RWPE2 (cell line): Measurements from ENCODE around the gene PLPP4.
"Not testable (repeated sequence)": the region's sequence is repeated elsewhere in the genome, so short reads cannot be mapped to it uniquely, and the experiment has no call there.

Experiments used
- ATAC-seq: fragments of 200-7000 bp; cut with Tn5 transposase; 3 replicates; pipeline ENCODE4 v1.9.1; 2021; ENCODE audit warnings: low read depth
- DNase-seq: peaks from one replicate; pipeline ENCODE4 v3.0.0-alpha.2; 2020; ENCODE audit warnings: low spot score
- H3K27ac ChIP-seq: fragments of 450-650 bp; 2 replicates; pipeline ENCODE4 v1.5.1; 2017; ENCODE audit warnings: mild to moderate bottlenecking; ENCODE audit not compliant: poor library complexity, severe bottlenecking
- H3K27me3 ChIP-seq: fragments of 250-450 bp; sonication (Bioruptor Pico); 2 replicates; pipeline ENCODE4 v1.5.1; 2021; ENCODE audit warnings: mild to moderate bottlenecking, moderate library complexity; ENCODE audit not compliant: insufficient read depth, poor library complexity, severe bottlenecking
- H3K36me3 ChIP-seq: fragments of 250-450 bp; sonication (Bioruptor Pico); 2 replicates; pipeline ENCODE4 v1.5.1; 2020; ENCODE audit warnings: low read depth, mild to moderate bottlenecking, moderate library complexity
- H3K4me1 ChIP-seq: fragments of 250-450 bp; sonication (Bioruptor Pico); 2 replicates; pipeline ENCODE4 v1.5.1; 2021; ENCODE audit warnings: mild to moderate bottlenecking, moderate library complexity; ENCODE audit not compliant: insufficient read depth, poor library complexity, severe bottlenecking
- H3K4me3 ChIP-seq: fragments of 250-450 bp; sonication (Bioruptor Pico); 2 replicates; pipeline ENCODE4 v1.5.1; 2021; ENCODE audit warnings: mild to moderate bottlenecking, moderate library complexity; ENCODE audit not compliant: severe bottlenecking
- H3K9me3 ChIP-seq: fragments of 250-450 bp; sonication (Bioruptor Pico); 2 replicates; pipeline ENCODE4 v1.5.1; 2021; ENCODE audit warnings: mild to moderate bottlenecking, moderate library complexity; ENCODE audit not compliant: severe bottlenecking
- TF ChIP-seq, protein P1 (sequence below): fragments of 450-650 bp; IDR thresholded peaks from one replicate; pipeline ENCODE4 v1.5.1; 2017; ENCODE audit warnings: mild to moderate bottlenecking, moderate library complexity; ENCODE audit not compliant: poor library complexity, severe bottlenecking

PLPP4 gene

DNA sequence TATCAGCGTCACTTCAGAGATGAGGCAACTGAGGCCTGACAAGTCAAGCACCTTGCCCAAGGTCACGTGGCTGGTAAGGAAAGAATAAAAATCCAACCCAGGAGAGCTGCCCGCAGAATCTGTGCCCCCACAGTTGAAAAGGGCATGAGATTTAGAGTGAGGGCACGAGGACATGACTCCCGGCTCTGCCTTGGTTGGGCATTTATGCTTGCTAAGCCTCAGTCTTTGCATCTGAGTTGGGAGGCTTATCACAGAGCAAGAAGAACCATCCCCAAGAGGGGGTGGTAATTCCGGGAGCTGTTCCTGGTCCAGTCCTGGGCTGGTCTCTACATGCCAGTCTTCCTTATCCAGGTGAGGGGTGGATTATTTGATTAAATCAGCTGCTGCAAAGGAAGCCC lies 37.3 kb downstream of the PLPP4 start:
- Histone ChIP-seq H3K4me1 (no peaks in the 10 kb centered on the region), H3K9me3 (no peaks in the 10 kb centered on the region), H3K4me3 (no peak overlapping the region), H3K27me3 (no peaks in the 10 kb centered on the region), H3K27ac (no peak overlapping the region), H3K36me3 (no peaks in the 10 kb centered on the region)
- TF ChIP-seq, protein P1, sequence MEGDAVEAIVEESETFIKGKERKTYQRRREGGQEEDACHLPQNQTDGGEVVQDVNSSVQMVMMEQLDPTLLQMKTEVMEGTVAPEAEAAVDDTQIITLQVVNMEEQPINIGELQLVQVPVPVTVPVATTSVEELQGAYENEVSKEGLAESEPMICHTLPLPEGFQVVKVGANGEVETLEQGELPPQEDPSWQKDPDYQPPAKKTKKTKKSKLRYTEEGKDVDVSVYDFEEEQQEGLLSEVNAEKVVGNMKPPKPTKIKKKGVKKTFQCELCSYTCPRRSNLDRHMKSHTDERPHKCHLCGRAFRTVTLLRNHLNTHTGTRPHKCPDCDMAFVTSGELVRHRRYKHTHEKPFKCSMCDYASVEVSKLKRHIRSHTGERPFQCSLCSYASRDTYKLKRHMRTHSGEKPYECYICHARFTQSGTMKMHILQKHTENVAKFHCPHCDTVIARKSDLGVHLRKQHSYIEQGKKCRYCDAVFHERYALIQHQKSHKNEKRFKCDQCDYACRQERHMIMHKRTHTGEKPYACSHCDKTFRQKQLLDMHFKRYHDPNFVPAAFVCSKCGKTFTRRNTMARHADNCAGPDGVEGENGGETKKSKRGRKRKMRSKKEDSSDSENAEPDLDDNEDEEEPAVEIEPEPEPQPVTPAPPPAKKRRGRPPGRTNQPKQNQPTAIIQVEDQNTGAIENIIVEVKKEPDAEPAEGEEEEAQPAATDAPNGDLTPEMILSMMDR: no peak
- DNase-seq (no peak), ATAC-seq (no peak)

DNA sequence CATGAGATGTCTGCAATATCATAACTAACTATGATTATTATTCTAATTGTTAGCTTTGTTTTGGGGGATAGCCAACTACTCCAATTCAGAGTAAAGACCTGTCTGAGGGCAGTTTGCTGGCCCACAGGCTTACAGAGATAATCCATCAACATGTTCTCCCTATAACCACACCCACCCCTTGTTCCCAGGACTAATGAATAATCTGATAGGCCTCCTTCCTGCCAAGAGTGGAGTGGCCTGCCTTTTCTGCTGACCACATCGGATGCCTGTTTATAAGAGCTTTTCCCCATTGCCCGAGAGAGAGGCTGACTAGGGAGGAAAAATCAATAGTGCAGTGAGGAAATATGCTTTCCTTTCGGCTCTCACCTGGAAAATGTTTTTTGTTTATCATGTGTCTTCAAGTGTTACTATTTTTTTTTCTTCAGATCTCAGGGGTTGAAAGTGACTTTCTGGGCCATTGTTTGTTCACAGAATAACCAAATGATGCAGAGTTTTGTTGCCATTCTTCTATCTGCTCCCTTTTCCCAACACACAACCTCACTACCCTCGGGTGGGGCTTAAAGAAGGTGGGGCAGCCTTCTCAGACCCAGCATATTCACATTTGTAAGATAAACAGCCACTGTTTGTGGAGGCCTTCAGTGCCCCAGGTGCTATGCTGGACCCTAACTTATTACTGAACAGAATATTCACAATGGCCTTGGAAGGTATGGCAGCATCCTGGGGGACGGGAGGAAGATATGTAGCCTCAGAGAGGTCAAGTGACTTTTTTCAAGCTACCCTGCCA lies 38.4 kb downstream of the PLPP4 start:
- Histone ChIP-seq H3K4me1 (no peaks in the 10 kb centered on the region), H3K9me3 (no peaks in the 10 kb centered on the region), H3K27ac (no peak overlapping the region), H3K4me3 (no peak overlapping the region), H3K36me3 (no peaks in the 10 kb centered on the region), H3K27me3 (no peaks in the 10 kb centered on the region)
- DNase-seq (no peak), ATAC-seq (no peak)
- TF ChIP-seq, protein P1: no peak

DNA sequence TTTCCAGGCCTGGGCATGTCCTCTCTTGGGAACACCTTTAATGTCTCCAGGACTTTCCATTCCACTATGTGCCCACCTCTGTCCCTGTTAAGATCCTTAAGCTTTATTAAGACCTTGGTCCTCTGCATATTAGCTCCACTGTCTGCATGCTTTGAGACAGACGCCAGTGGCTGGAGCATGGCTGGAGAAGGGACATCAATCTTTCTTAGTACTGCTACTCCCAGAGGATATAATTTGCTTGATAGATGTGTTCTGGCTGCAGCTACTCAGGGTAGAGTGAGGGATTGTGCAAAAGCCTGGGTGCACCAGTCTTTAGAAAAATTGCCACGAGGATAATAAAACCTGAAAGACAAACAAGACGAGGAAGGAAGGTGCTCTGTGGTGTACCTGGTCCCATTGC lies 42.9 kb downstream of the PLPP4 start:
- peaks cover 6% of the 10 kb centered on the region; the same call in 1 of the 2 replicates for H3K36me3 ChIP-seq
- H3K9me3 ChIP-seq: no peaks in the 10 kb centered on the region
- H3K27ac ChIP-seq: no peak overlapping the region
- no peak overlapping the region for H3K4me3 ChIP-seq
- peaks cover 15% of the 10 kb centered on the region for H3K4me1 ChIP-seq
- DNase-seq (no peak), ATAC-seq (no peak)
- TF ChIP-seq, protein P1: no peak
- no peaks in the 10 kb centered on the region for H3K27me3 ChIP-seq

DNA sequence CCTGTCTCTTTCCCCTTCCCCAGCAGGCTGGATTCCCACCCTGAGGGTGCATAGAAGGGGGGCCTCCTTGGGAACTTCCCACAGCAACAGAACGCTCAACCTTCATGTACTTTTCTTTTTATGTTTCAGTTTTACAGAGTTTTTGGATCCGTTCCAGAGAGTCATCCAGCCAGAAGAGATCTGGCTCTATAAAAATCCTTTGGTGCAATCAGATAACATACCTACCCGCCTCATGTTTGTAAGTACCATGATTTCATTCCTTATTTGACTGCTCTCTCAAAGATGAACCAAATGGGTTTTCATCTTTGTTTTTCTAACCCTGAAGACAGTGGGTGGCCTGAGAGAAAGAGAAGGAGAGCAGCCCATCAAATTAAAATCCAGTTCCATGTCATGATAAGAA lies 46.7 kb downstream of the PLPP4 start:
- H3K4me3 ChIP-seq: no peak overlapping the region
- H3K27ac ChIP-seq: peak overlapping the region; percentile 79
- DNase-seq (no peak), ATAC-seq (no peak)
- H3K4me1 ChIP-seq: peaks cover 52% of the 10 kb centered on the region
- no peaks in the 10 kb centered on the region for H3K9me3 ChIP-seq
- no peaks in the 10 kb centered on the region for H3K27me3 ChIP-seq
- TF ChIP-seq, protein P1: no peak
- peaks cover 6% of the 10 kb centered on the region; the same call in 1 of the 2 replicates for H3K36me3 ChIP-seq

DNA sequence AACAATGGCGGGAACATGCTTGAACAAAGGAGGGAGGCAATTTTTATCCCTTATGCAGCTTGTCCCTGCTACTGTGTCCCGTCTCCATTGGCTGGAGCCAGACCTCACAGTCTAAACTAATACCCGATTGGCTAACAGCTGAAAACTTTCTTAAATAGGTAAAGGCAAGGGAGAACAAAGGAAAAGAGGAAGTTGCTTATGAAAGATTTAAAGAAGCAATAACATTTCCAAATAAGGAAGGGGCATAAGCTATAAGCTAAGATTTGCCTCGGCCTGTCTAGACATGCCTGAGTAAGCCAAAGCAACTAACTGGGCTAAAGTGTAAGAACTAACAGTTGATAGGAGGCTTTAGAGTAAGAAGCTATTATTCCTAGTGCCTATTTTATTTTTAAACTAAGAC lies 47.2 kb downstream of the PLPP4 start:
- not testable (repeated sequence) for H3K4me3 ChIP-seq, H3K9me3 ChIP-seq, H3K36me3 ChIP-seq, H3K27me3 ChIP-seq
- DNase-seq: peak; percentile 71
- Histone ChIP-seq H3K27ac (peak overlapping the region; percentile 79), H3K4me1 (peaks cover 57% of the 10 kb centered on the region)
- ATAC-seq: peak; percentile 48
